NT2/D1 (cell line): ENCODE results near the gene CILP2.

ENCODE experiments used
- YY1 ChIP-seq: IDR thresholded peaks from 2 replicates; pipeline ENCODE4 v1.6.1; 2011; ENCODE audit not compliant: insufficient read length, insufficient read depth
- ZNF274 ChIP-seq: IDR thresholded peaks from 2 replicates; pipeline ENCODE4 v1.6.1; 2011; ENCODE audit warnings: mild to moderate bottlenecking, low read depth, low read length

- TF ChIP-seq ZNF274 (no peak), YY1 (no peak)
Observed at GRCh38 chr19:19580418-19580817, 42.4 kb downstream of the CILP2 start.
